GM12878 (cell line): ENCODE measurements around the gene PLD5.
"Not testable (repeated sequence)": the region's sequence is repeated elsewhere in the genome, so short reads cannot be mapped to it uniquely, and the experiment has no call there.

Source experiments
- BRCA1 ChIP-seq: IDR thresholded peaks from 2 replicates; pipeline ENCODE4 v1.6.1; 2011; ENCODE audit warnings: low read depth, low read length, improper control_type of control experiment
- KDM1A ChIP-seq: fragments of 200-600 bp; sonication (generic); IDR thresholded peaks from 2 replicates; pipeline ENCODE4 v1.6.1; 2016; ENCODE audit warnings: borderline replicate concordance
- SMAD1 ChIP-seq: fragments of 450-650 bp; IDR thresholded peaks from 2 replicates; pipeline ENCODE4 v1.6.1; 2018; ENCODE audit warnings: mild to moderate bottlenecking, low read depth; ENCODE audit not compliant: partially characterized antibody

DNA sequence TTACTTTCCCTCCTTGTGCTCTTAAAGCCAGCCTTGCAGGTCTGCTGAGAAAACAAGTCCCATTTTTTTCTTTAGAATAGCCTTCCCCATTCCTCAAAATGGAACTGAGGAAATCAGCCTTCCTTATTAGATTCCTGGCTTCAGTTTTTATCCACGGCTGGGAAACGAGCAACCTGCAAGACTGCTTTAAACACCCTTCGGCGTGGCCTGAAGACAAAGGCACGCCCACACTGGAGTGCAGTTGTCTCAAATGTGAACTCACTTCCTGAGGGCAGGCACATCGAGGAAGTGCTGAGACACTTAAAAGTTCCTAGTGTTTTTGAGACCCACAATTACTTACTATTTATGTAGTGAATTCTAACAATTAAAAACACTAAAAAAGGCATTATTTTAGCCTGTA is 148.4 kb downstream of the PLD5 start:
- TF ChIP-seq SMAD1, BRCA1, KDM1A: not testable (repeated sequence)
